Upper lobe of right lung (tissue), 1 donor: ENCODE measurements around the gene SH3D19. TPM values are rescaled to one million over a fixed set of nuclear protein-coding genes. Genes with fewer than 3 reads are reported as not detected.

Source experiments
- ATAC-seq: fragments of 200-7000 bp; cut with Tn5 transposase; one replicate; pipeline ENCODE4 v1.9.1; 2020; ENCODE audit warnings: mild to moderate bottlenecking, moderate library complexity
- DNase-seq: peaks from one replicate; pipeline ENCODE4 v3.0.0-alpha.2; 2020
- H3K27ac ChIP-seq: fragments of 200-600 bp; one replicate; pipeline ENCODE4 v1.8.0; 2022
- H3K27me3 ChIP-seq: fragments of 200-600 bp; one replicate; pipeline ENCODE4 v1.8.0; 2022; ENCODE audit warnings: mild to moderate bottlenecking
- H3K36me3 ChIP-seq: fragments of 200-600 bp; one replicate; pipeline ENCODE4 v1.8.0; 2022
- H3K4me1 ChIP-seq: fragments of 200-600 bp; one replicate; pipeline ENCODE4 v1.8.0; 2022
- H3K4me3 ChIP-seq: fragments of 200-600 bp; one replicate; pipeline ENCODE4 v1.8.0; 2022; ENCODE audit warnings: mild to moderate bottlenecking
- H3K9me3 ChIP-seq: fragments of 200-600 bp; one replicate; pipeline ENCODE4 v1.8.0; 2022
- intact Hi-C: fragments of 100-400 bp; cut with DNase I; formaldehyde crosslinking; loops from one replicate; pipeline ENCODE4 v1.11.0; 2022
- total RNA-seq: library from RNA; stranded (reverse); fragmentation: NEBNext Ultra II Directional; extraction: Animal tissue kit (Norgen Biotek cat#: 25700); gene quantifications from one replicate; pipeline ENCODE4 v1.2.1, GENCODE V29; 2021
- TF ChIP-seq, protein P1 (sequence below): fragments of 200-600 bp; IDR thresholded peaks from one replicate; pipeline ENCODE4 v1.8.0; 2022; ENCODE audit warnings: antibody characterized with exemption
- donor health status: DM: no; HTN: yes; CAD: no; lungs with severe emphysema.

Gene SH3D19
- total RNA-seq, 1 donor from 2014 or later = 125 TPM

- Histone ChIP-seq H3K27ac (peak overlapping the region; percentile 56), H3K4me3 (no peak overlapping the region), H3K27me3 (no peaks in the 10 kb centered on the region), H3K4me1 (peaks cover 39% of the 10 kb centered on the region), H3K36me3 (peaks cover 3% of the 10 kb centered on the region), H3K9me3 (no peaks in the 10 kb centered on the region)
- TF ChIP-seq, protein P1, sequence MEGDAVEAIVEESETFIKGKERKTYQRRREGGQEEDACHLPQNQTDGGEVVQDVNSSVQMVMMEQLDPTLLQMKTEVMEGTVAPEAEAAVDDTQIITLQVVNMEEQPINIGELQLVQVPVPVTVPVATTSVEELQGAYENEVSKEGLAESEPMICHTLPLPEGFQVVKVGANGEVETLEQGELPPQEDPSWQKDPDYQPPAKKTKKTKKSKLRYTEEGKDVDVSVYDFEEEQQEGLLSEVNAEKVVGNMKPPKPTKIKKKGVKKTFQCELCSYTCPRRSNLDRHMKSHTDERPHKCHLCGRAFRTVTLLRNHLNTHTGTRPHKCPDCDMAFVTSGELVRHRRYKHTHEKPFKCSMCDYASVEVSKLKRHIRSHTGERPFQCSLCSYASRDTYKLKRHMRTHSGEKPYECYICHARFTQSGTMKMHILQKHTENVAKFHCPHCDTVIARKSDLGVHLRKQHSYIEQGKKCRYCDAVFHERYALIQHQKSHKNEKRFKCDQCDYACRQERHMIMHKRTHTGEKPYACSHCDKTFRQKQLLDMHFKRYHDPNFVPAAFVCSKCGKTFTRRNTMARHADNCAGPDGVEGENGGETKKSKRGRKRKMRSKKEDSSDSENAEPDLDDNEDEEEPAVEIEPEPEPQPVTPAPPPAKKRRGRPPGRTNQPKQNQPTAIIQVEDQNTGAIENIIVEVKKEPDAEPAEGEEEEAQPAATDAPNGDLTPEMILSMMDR = no peak
- ATAC-seq (peak; percentile 28), DNase-seq (no peak)
- intact Hi-C loops = no loop called here
These were observed 120.4 kb downstream of the SH3D19 start for GRCh38 chr4:151204925-151205524.

GRCh38 chr4:151202851-151203455 is 122.5 kb downstream of the SH3D19 start:
- H3K9me3 ChIP-seq = no peaks in the 10 kb centered on the region
- no peak overlapping the region for H3K4me3 ChIP-seq
- intact Hi-C loops = no loop called here
- peaks cover 39% of the 10 kb centered on the region for H3K4me1 ChIP-seq
- ATAC-seq (peak; percentile 39), DNase-seq (no peak)
- TF ChIP-seq, protein P1 = no peak
- no peaks in the 10 kb centered on the region for H3K36me3 ChIP-seq
- peak overlapping the region; percentile 34 for H3K27ac ChIP-seq
- no peaks in the 10 kb centered on the region for H3K27me3 ChIP-seq

DNA sequence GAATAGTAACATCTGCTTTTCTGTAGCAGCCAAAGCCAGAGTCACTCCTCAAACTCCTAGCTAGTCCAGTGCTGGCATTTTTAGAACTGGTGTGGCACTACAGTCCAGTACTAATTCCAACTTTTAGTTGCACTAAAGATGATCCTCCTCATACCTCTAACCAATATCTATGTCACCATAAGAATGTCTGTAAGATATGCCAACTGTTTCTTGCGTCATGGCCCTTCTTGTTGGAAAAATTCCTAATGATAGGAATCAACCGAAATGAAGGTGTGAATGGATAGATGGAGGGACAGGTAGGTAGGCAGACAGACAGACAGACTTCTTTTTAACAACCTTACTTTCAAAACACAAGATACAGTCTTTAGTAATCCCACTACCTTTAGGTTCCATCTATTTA is 123.0 kb downstream of the SH3D19 start:
- DNase-seq = no peak
- Histone ChIP-seq H3K36me3 (no peaks in the 10 kb centered on the region), H3K27ac (peak overlapping the region; percentile 12), H3K27me3 (no peaks in the 10 kb centered on the region), H3K4me1 (peaks cover 39% of the 10 kb centered on the region), H3K4me3 (no peak overlapping the region), H3K9me3 (no peaks in the 10 kb centered on the region)
- ATAC-seq = no peak
- TF ChIP-seq, protein P1 = no peak
- intact Hi-C loops = no loop called here

- H3K36me3 ChIP-seq = no peaks in the 10 kb centered on the region
- TF ChIP-seq, protein P1 = no peak
- peak overlapping the region; percentile 44 for H3K27ac ChIP-seq
- H3K27me3 ChIP-seq = no peaks in the 10 kb centered on the region
- no peak overlapping the region for H3K4me3 ChIP-seq
- DNase-seq (no peak), ATAC-seq (no peak)
- H3K4me1 ChIP-seq = peaks cover 31% of the 10 kb centered on the region
- no peaks in the 10 kb centered on the region for H3K9me3 ChIP-seq
- intact Hi-C loops = no loop called here
These were observed 125.8 kb downstream of the SH3D19 start for GRCh38 chr4:151199319-151200190.

- DNase-seq (no peak), ATAC-seq (no peak)
- Histone ChIP-seq H3K36me3 (no peaks in the 10 kb centered on the region), H3K27ac (peak overlapping the region; percentile 34), H3K4me3 (no peak overlapping the region), H3K4me1 (peaks cover 25% of the 10 kb centered on the region), H3K27me3 (no peaks in the 10 kb centered on the region), H3K9me3 (no peaks in the 10 kb centered on the region)
- TF ChIP-seq, protein P1 = no peak
- intact Hi-C loops = no loop called here
These were observed 126.7 kb downstream of the SH3D19 start for GRCh38 chr4:151198748-151199147.
